Stomach (tissue), 9 donors: ENCODE measurements around the gene NPHP1. TPM values are rescaled to one million over a fixed set of nuclear protein-coding genes. Genes with fewer than 3 reads are reported as not detected.

Experiments
- DNase-seq, 2 donors: peaks; one replicate each; pipeline versions ENCODE4 v3.0.0 to v3.0.0-alpha.2; 2013 to 2019
- H3K27ac ChIP-seq, 5 donors: fragments of 200-600 bp in 4 of 5; sonication (generic) in 4 of 5; one replicate each; pipeline ENCODE4 v1.5.1; 2013 to 2019; ENCODE audit warnings: mild to moderate bottlenecking in 1 of 5, moderate library complexity in 1 of 5
- H3K27me3 ChIP-seq, 3 donors: fragments of 200-600 bp; sonication (generic); one replicate each; pipeline ENCODE4 v1.5.1; 2017 to 2019; ENCODE audit warnings: mixed run types in 1 of 3
- H3K36me3 ChIP-seq, 4 donors: fragments of 200-600 bp; sonication (generic); 1 replicate in 3 of 4; 2 replicates in 1 of 4; pipeline ENCODE4 v1.5.1; 2016 to 2019
- H3K4me1 ChIP-seq, 4 donors: fragments of 200-600 bp; sonication (generic); one replicate each; pipeline ENCODE4 v1.5.1; 2016 to 2019
- H3K4me3 ChIP-seq, 4 donors: fragments of 200-600 bp; sonication (generic) in 3 of 4; one replicate each; pipeline ENCODE4 v1.5.1; 2016 to 2019; ENCODE audit warnings: mild to moderate bottlenecking in 1 of 4
- H3K9me3 ChIP-seq, 4 donors: fragments of 200-600 bp; sonication (generic); one replicate each; pipeline ENCODE4 v1.5.1; 2016 to 2019
- CTCF ChIP-seq, 7 experiments: fragments of 450-650 bp in 4 of 7; fragments of 200-600 bp in 3 of 7; sonication (generic) in 3 of 7; IDR thresholded peaks; one replicate each; pipeline ENCODE4 v1.5.1; 2016 to 2019; ENCODE audit warnings: antibody characterized with exemption in 7 of 7, control low read depth in 2 of 7, mild to moderate bottlenecking in 1 of 7
- EP300 ChIP-seq: sonication (generic); formaldehyde crosslinking; IDR thresholded peaks from one replicate; pipeline ENCODE4 v1.6.1; 2017; ENCODE audit warnings: antibody characterized with exemption
- POLR2A ChIP-seq, 4 donors: fragments of 450-650 bp; IDR thresholded peaks; one replicate each; pipeline ENCODE4 v1.6.1; 2016; ENCODE audit warnings: antibody characterized with exemption in 4 of 4, control low read depth in 2 of 4, mild to moderate bottlenecking in 1 of 4, moderate library complexity in 1 of 4
- POLR2AphosphoS5 ChIP-seq, 3 donors: sonication (generic); formaldehyde crosslinking; IDR thresholded peaks; one replicate each; pipeline ENCODE4 v1.6.1; 2016; ENCODE audit warnings: antibody characterized with exemption in 3 of 3
- WGBS, 5 donors: extraction: QIAGEN DNeasy Blood & Tissue Kit in 3 of 5; methylation state at CpG; one replicate each; pipeline versions ENCODE4 v1.1.5 to v1.1.7; 2013 to 2018; 5-methylcytosine and 5-hydroxymethylcytosine counted together
- intact Hi-C: fragments of 100-400 bp; cut with DNase I; formaldehyde crosslinking; loops from one replicate; pipeline ENCODE4 v1.15.1; 2023; ENCODE audit warnings: low total_unique reads
- polyA plus RNA-seq, 3 donors: library from polyadenylated mRNA; stranded (reverse); fragments of 200-250 nt; gene quantifications; one replicate each; pipeline ENCODE4 v1.2.3, GENCODE V29; 2013
- total RNA-seq, 5 donors: library from RNA; depleted of rRNA; stranded (reverse); fragments of >200 nt; gene quantifications; one replicate each; pipeline versions ENCODE4 v1.1.0 to v1.2.3, GENCODE V29; 2014 to 2016
- donor health status: healthy with polysubstance abuse.
- donor health status: Bipolar disorder and iron deficiency.
- donor health status: healthy.

Gene NPHP1
- total and polyA plus RNA-seq, 8 donors, result 0.58 to 5.5 (median 3.9) TPM; not detected in 1

DNA sequence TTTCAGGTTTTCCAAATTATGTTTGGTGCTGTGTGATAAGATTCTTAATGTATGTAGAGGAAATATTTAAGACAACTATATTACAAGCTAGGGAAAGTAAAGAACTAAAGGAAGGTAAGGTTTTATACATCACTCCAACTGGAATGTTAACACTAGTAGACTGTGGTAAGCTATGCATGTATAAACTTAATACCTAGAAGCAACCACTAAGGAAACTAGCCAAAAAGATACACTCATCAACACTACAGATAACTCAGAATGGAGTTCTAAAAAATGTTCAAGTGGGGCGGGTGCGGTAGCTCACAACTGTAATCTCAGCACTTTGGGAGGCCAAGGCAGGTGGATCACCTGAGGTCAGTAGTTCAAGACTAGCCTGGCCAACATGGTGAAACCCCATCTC, 51.4 kb downstream of the NPHP1 start:
- H3K36me3 ChIP-seq, result no peaks in the 10 kb centered on the region
- WGBS, 5 donors, result 83 to 96% (median 91%) methylated on average over 2 of the region's 2 CpGs

GRCh38 chr2:110152943-110153342, 51.9 kb downstream of the NPHP1 start:
- no peaks in the 10 kb centered on the region for H3K27me3 ChIP-seq

More for the DNA sequence above, 51.4 kb downstream of the NPHP1 start:
- no peak for DNase-seq
- intact Hi-C loops, result no loop called here
- Histone ChIP-seq H3K27me3 (no peaks in the 10 kb centered on the region), H3K27ac (no peak overlapping the region), H3K4me3 (no peak overlapping the region), H3K9me3 (peaks cover 0 to 12% (median 4%) of the 10 kb centered on the region in 4 donors), H3K4me1 (peaks cover 0 to 8% (median 0%) of the 10 kb centered on the region in 4 donors)
- TF ChIP-seq POLR2A (IDR thresholded peaks at IDR 0.05) (no peak), EP300 (no peak), POLR2AphosphoS5 (IDR thresholded peaks at IDR 0.05) (no peak)

DNA sequence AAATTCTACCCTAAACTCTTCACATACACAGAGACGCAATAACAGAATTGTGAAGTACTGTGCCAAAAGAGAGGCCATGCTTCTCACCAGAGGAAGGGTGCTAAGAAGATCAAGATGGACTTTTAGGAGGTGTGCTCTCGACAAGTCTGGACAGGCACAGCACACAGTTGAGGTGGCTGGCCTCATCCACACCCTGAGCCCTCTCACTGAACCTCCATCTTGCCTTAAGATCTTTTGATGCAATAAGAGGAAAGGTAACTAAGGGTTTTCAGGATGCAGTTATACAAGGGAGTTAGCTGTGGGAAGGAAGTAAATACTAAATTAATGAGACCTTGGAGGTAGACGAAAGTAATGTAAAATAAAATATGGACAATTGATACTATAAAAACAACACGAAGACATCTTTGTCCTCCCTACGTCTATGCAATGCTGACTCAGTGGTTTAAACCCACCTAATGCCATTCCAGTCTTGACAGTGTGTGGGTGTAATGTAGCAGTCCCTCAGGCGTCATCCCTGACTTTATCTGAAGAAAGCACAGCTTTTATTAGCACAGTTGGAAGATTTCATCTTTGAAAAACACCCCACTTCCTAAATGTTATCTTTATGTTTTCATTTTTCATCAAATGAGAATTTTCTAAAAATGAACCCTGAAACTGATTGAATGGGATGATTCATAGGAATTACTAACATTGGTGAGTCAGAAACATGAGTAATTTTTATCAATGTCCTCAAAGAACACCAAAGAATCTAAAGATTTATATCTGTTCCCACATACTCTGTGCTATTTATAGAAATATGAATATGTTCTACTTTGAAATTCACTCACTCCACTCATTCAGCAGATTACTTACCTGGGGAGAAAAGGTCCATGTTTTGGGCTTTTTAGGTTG, 55.2 kb downstream of the NPHP1 start:
- no peak for TF ChIP-seq POLR2AphosphoS5 (IDR thresholded peaks at IDR 0.05)
- Histone ChIP-seq H3K27me3 (no peaks in the 10 kb centered on the region), H3K36me3 (no peaks in the 10 kb centered on the region), H3K9me3 (peaks cover 0 to 6% (median 1%) of the 10 kb centered on the region in 4 donors), H3K4me1 (no peaks in the 10 kb centered on the region), H3K27ac (no peak overlapping the region), H3K4me3 (no peak overlapping the region)
- WGBS, 5 donors, result 62 to 84% (median 74%) methylated on average over 6 of the region's 6 CpGs
- no peak for DNase-seq
- intact Hi-C loops, result no loop called here

More at GRCh38 chr2:110152943-110153342, 51.9 kb downstream of the NPHP1 start:
- Histone ChIP-seq H3K4me1 (peaks cover 0 to 8% (median 0%) of the 10 kb centered on the region in 4 donors), H3K9me3 (peaks cover 0 to 12% (median 4%) of the 10 kb centered on the region in 4 donors), H3K4me3 (no peak overlapping the region), H3K27ac (no peak overlapping the region), H3K36me3 (no peaks in the 10 kb centered on the region)
- DNase-seq, result no peak
- intact Hi-C loops, result no loop called here
- no peak for TF ChIP-seq POLR2A (IDR thresholded peaks at IDR 0.05)
- TF ChIP-seq EP300, result no peak
- no peak for TF ChIP-seq POLR2AphosphoS5 (IDR thresholded peaks at IDR 0.05)
- TF ChIP-seq CTCF (IDR thresholded peaks at IDR 0.05), result no peak
- 41 to 77% (median 69%) methylated on average over 3 of the region's 3 CpGs for WGBS, 5 donors

GRCh38 chr2:110146945-110147332, 57.9 kb downstream of the NPHP1 start:
- peaks cover 0 to 17% (median 0%) of the 10 kb centered on the region in 4 donors for H3K36me3 ChIP-seq
- intact Hi-C loops, result no loop called here
- 89 to 98% (median 90%) methylated on average over 2 of the region's 2 CpGs for WGBS, 5 donors

More at GRCh38 chr2:110146945-110147332, 57.9 kb downstream of the NPHP1 start:
- no peaks in the 10 kb centered on the region for H3K4me1 ChIP-seq
- no peak for DNase-seq
- no peaks in the 10 kb centered on the region for H3K9me3 ChIP-seq
- H3K4me3 ChIP-seq, result no peak overlapping the region
- TF ChIP-seq CTCF (IDR thresholded peaks at IDR 0.05) (no peak), POLR2A (IDR thresholded peaks at IDR 0.05) (no peak), POLR2AphosphoS5 (IDR thresholded peaks at IDR 0.05) (no peak), EP300 (no peak)
- no peaks in the 10 kb centered on the region for H3K27me3 ChIP-seq
- H3K27ac ChIP-seq, result no peak overlapping the region
